GM23248 (cell line): ENCODE data around the gene COL11A1.

Source experiments
- EZH2 ChIP-seq: fragments of 200-600 bp; sonication (generic); IDR thresholded peaks from 2 replicates; pipeline ENCODE4 v1.6.1; 2018; ENCODE audit warnings: antibody characterized with exemption, mild to moderate bottlenecking; ENCODE audit not compliant: insufficient read depth, poor library complexity, severe bottlenecking
- EZH2phosphoT487 ChIP-seq: fragments of 200-600 bp; sonication (generic); IDR thresholded peaks from 2 replicates; pipeline ENCODE4 v1.6.1; 2018; ENCODE audit warnings: antibody characterized with exemption, moderate library complexity, mild to moderate bottlenecking, low read depth; ENCODE audit not compliant: insufficient read depth

DNA sequence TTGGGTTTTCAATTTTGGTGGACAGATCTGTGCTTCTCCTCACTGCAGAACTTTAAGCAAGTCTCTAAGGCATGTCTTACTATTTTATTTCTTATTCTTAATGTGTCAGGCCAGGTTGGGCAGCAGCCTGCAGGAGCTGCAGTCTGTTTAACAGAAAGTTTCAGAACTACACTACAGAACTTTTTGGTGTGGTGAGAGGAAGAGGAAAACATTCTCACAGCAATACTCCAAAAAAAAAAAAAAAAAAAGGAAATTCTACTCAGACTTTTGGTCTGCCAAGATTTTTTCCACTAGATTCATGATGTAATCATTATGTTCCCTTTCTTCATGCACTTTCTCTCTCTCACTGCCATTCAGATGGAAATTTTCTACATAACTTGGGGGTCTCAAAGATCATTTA, 255.2 kb downstream of the COL11A1 start:
- no peak for TF ChIP-seq EZH2phosphoT487
- TF ChIP-seq EZH2: no peak
